ENCODE data around the gene GNAT1. TPM values are rescaled to one million over a fixed set of nuclear protein-coding genes. Genes with fewer than 3 reads are reported as not detected.

Gene GNAT1
- polyA plus RNA-seq, 1 experiment: not detected

- TF ChIP-seq CTCF (IDR thresholded peaks at IDR 0.05; ENCODE audit: low read depth, low read length): no peak
- ChIA-PET POLR2A (interaction anchor here (1.0 to 1.4 kb wide), 2 partner anchors 9 to 14 kb away, joined by 5 to 8 read pairs; no protein-coding TSS in a partner anchor), CTCF (interaction anchor here (0.8 to 1.1 kb wide), 3 partner anchors 23 to 61 kb away, joined by 3 read pairs; no protein-coding TSS in a partner anchor)
- H3K4me3 ChIP-seq (ENCODE audit: low read depth, low read length): no peak overlapping the region
- DNase-seq (ENCODE audit: low read depth, low spot score): no peak
- H3K9me3 ChIP-seq (ENCODE audit: control insufficient read depth, insufficient read depth, low read length): no peaks in the 10 kb centered on the region
- H3K27me3 ChIP-seq (ENCODE audit: control insufficient read depth, insufficient read depth, low read length): no peaks in the 10 kb centered on the region
- peak overlapping the region; percentile 82 for H3K27ac ChIP-seq (ENCODE audit: low read depth, low read length)
Measured at GRCh38 chr3:50165910-50166538, 25.4 kb upstream of the GNAT1 start.

- DNase-seq (ENCODE audit: low read depth, low spot score): no peak
- Histone ChIP-seq H3K27me3 (ENCODE audit: control insufficient read depth, insufficient read depth, low read length) (no peaks in the 10 kb centered on the region), H3K9me3 (ENCODE audit: control insufficient read depth, insufficient read depth, low read length) (no peaks in the 10 kb centered on the region), H3K27ac (ENCODE audit: low read depth, low read length) (peak overlapping the region; percentile 39), H3K4me3 (ENCODE audit: low read depth, low read length) (no peak overlapping the region)
- ChIA-PET POLR2A (no interaction called here), CTCF (no interaction called here)
- TF ChIP-seq CTCF (IDR thresholded peaks at IDR 0.05; ENCODE audit: low read depth, low read length): no peak
Measured at GRCh38 chr3:50166620-50167019, 24.8 kb upstream of the GNAT1 start.

- no peaks in the 10 kb centered on the region for H3K27me3 ChIP-seq (ENCODE audit: control insufficient read depth, insufficient read depth, low read length)
- H3K4me3 ChIP-seq (ENCODE audit: low read depth, low read length): no peak overlapping the region
- H3K27ac ChIP-seq (ENCODE audit: low read depth, low read length): peak overlapping the region; percentile 39
- POLR2A ChIA-PET: no interaction called here
- TF ChIP-seq CTCF (IDR thresholded peaks at IDR 0.05; ENCODE audit: low read depth, low read length): no peak
- no peaks in the 10 kb centered on the region for H3K9me3 ChIP-seq (ENCODE audit: control insufficient read depth, insufficient read depth, low read length)
- no peak for DNase-seq (ENCODE audit: low read depth, low spot score)
- CTCF ChIA-PET: no interaction called here
Measured at GRCh38 chr3:50167069-50167840, 24.2 kb upstream of the GNAT1 start.

- H3K27me3 ChIP-seq (ENCODE audit: control insufficient read depth, insufficient read depth, low read length): no peaks in the 10 kb centered on the region
- TF ChIP-seq CTCF (IDR thresholded peaks at IDR 0.05; ENCODE audit: low read depth, low read length): no peak
- H3K4me3 ChIP-seq (ENCODE audit: low read depth, low read length): no peak overlapping the region
- POLR2A ChIA-PET: no interaction called here
- H3K27ac ChIP-seq (ENCODE audit: low read depth, low read length): peak overlapping the region; percentile 31
- H3K9me3 ChIP-seq (ENCODE audit: control insufficient read depth, insufficient read depth, low read length): no peaks in the 10 kb centered on the region
- DNase-seq (ENCODE audit: low read depth, low spot score): no peak
- CTCF ChIA-PET: no interaction called here
Measured at GRCh38 chr3:50167841-50168209, 23.6 kb upstream of the GNAT1 start.

GRCh38 chr3:50168388-50168787 is 23.0 kb upstream of the GNAT1 start:
- no peaks in the 10 kb centered on the region for H3K9me3 ChIP-seq (ENCODE audit: control insufficient read depth, insufficient read depth, low read length)
- H3K4me3 ChIP-seq (ENCODE audit: low read depth, low read length): no peak overlapping the region
- CTCF ChIA-PET: no interaction called here
- no peaks in the 10 kb centered on the region for H3K27me3 ChIP-seq (ENCODE audit: control insufficient read depth, insufficient read depth, low read length)
- DNase-seq (ENCODE audit: low read depth, low spot score): no peak
- H3K27ac ChIP-seq (ENCODE audit: low read depth, low read length): no peak overlapping the region
- POLR2A ChIA-PET: no interaction called here
- TF ChIP-seq CTCF (IDR thresholded peaks at IDR 0.05; ENCODE audit: low read depth, low read length): no peak
